ENCODE data around the gene GREB1L.

GREB1L gene

GRCh38 chr18:21241301-21242048 is 557 bp upstream of the GREB1L start:
- DNase-seq (ENCODE audit: low read depth in 1 of 2, low spot score in 1 of 2), result peak; percentile 31 to 35
- in situ Hi-C loops (cut with HindIII; ENCODE audit: low pct_unique_long_range_greater_than_20kb, low sequenced_read_pairs), result no loop called here
- no peak for TF ChIP-seq JUND (IDR thresholded peaks at IDR 0.05; ENCODE audit: low read depth)

- peak; percentile 16 to 35 for DNase-seq (ENCODE audit: low read depth in 1 of 2, low spot score in 1 of 2)
- in situ Hi-C loops (cut with HindIII; ENCODE audit: low pct_unique_long_range_greater_than_20kb, low sequenced_read_pairs), result no loop called here
- TF ChIP-seq JUND (IDR thresholded peaks at IDR 0.05; ENCODE audit: low read depth), result no peak
Measured at GRCh38 chr18:21242780-21243401, 859 bp downstream of the GREB1L start.

- DNase-seq (ENCODE audit: low read depth in 1 of 2, low spot score in 1 of 2), result no peak
- in situ Hi-C loops (cut with HindIII; ENCODE audit: low pct_unique_long_range_greater_than_20kb, low sequenced_read_pairs), result no loop called here
- no peak for TF ChIP-seq JUND (IDR thresholded peaks at IDR 0.05; ENCODE audit: low read depth)
Measured at GRCh38 chr18:21254576-21254975, 12.5 kb downstream of the GREB1L start.

- DNase-seq (ENCODE audit: low read depth in 1 of 2, low spot score in 1 of 2), result no peak
- in situ Hi-C loops (cut with HindIII; ENCODE audit: low pct_unique_long_range_greater_than_20kb, low sequenced_read_pairs), result no loop called here
- no peak for TF ChIP-seq JUND (IDR thresholded peaks at IDR 0.05; ENCODE audit: low read depth)
Measured at GRCh38 chr18:21255211-21255610, 13.2 kb downstream of the GREB1L start.

GRCh38 chr18:21257386-21257785 is 15.4 kb downstream of the GREB1L start:
- TF ChIP-seq JUND (IDR thresholded peaks at IDR 0.05; ENCODE audit: low read depth), result no peak
- in situ Hi-C loops (cut with HindIII; ENCODE audit: low pct_unique_long_range_greater_than_20kb, low sequenced_read_pairs), result no loop called here
- DNase-seq (ENCODE audit: low read depth in 1 of 2, low spot score in 1 of 2), result no peak

GRCh38 chr18:21260621-21261020 is 18.6 kb downstream of the GREB1L start:
- DNase-seq (ENCODE audit: low read depth in 1 of 2, low spot score in 1 of 2), result no peak
- no peak for TF ChIP-seq JUND (IDR thresholded peaks at IDR 0.05; ENCODE audit: low read depth)
- in situ Hi-C loops (cut with HindIII; ENCODE audit: low pct_unique_long_range_greater_than_20kb, low sequenced_read_pairs), result no loop called here

- in situ Hi-C loops (cut with HindIII; ENCODE audit: low pct_unique_long_range_greater_than_20kb, low sequenced_read_pairs), result no loop called here
- TF ChIP-seq JUND (IDR thresholded peaks at IDR 0.05; ENCODE audit: low read depth), result no peak
- DNase-seq (ENCODE audit: low read depth in 1 of 2, low spot score in 1 of 2), result no peak
Measured at GRCh38 chr18:21261352-21261751, 19.3 kb downstream of the GREB1L start.

- in situ Hi-C loops (cut with HindIII; ENCODE audit: low pct_unique_long_range_greater_than_20kb, low sequenced_read_pairs), result no loop called here
- DNase-seq (ENCODE audit: low read depth in 1 of 2, low spot score in 1 of 2), result no peak
- TF ChIP-seq JUND (IDR thresholded peaks at IDR 0.05; ENCODE audit: low read depth), result no peak
Measured at GRCh38 chr18:21262244-21262643, 20.2 kb downstream of the GREB1L start.

GRCh38 chr18:21262979-21263378 is 20.9 kb downstream of the GREB1L start:
- TF ChIP-seq JUND (IDR thresholded peaks at IDR 0.05; ENCODE audit: low read depth), result no peak
- no peak for DNase-seq (ENCODE audit: low read depth in 1 of 2, low spot score in 1 of 2)
- in situ Hi-C loops (cut with HindIII; ENCODE audit: low pct_unique_long_range_greater_than_20kb, low sequenced_read_pairs), result no loop called here

GRCh38 chr18:21264651-21265050 is 22.6 kb downstream of the GREB1L start:
- DNase-seq (ENCODE audit: low read depth in 1 of 2, low spot score in 1 of 2), result peak in 1 of 2 experiments; percentile 57
- in situ Hi-C loops (cut with HindIII; ENCODE audit: low pct_unique_long_range_greater_than_20kb, low sequenced_read_pairs), result no loop called here
- TF ChIP-seq JUND (IDR thresholded peaks at IDR 0.05; ENCODE audit: low read depth), result no peak

- no peak for TF ChIP-seq JUND (IDR thresholded peaks at IDR 0.05; ENCODE audit: low read depth)
- no peak for DNase-seq (ENCODE audit: low read depth in 1 of 2, low spot score in 1 of 2)
- in situ Hi-C loops (cut with HindIII; ENCODE audit: low pct_unique_long_range_greater_than_20kb, low sequenced_read_pairs), result no loop called here
Measured at GRCh38 chr18:21265971-21266673, 24.1 kb downstream of the GREB1L start.

- no peak for TF ChIP-seq JUND (IDR thresholded peaks at IDR 0.05; ENCODE audit: low read depth)
- DNase-seq (ENCODE audit: low read depth in 1 of 2, low spot score in 1 of 2), result no peak
- in situ Hi-C loops (cut with HindIII; ENCODE audit: low pct_unique_long_range_greater_than_20kb, low sequenced_read_pairs), result no loop called here
Measured at GRCh38 chr18:21267400-21267799, 25.4 kb downstream of the GREB1L start.

- TF ChIP-seq JUND (IDR thresholded peaks at IDR 0.05; ENCODE audit: low read depth), result no peak
- DNase-seq (ENCODE audit: low read depth in 1 of 2, low spot score in 1 of 2), result no peak
- in situ Hi-C loops (cut with HindIII; ENCODE audit: low pct_unique_long_range_greater_than_20kb, low sequenced_read_pairs), result no loop called here
Measured at GRCh38 chr18:21269349-21269748, 27.3 kb downstream of the GREB1L start.
